Measurements from ENCODE around the gene SP140.
"Not testable (repeated sequence)": the region's sequence is repeated elsewhere in the genome, so short reads cannot be mapped to it uniquely, and the experiment has no call there.

SP140 gene

DNA sequence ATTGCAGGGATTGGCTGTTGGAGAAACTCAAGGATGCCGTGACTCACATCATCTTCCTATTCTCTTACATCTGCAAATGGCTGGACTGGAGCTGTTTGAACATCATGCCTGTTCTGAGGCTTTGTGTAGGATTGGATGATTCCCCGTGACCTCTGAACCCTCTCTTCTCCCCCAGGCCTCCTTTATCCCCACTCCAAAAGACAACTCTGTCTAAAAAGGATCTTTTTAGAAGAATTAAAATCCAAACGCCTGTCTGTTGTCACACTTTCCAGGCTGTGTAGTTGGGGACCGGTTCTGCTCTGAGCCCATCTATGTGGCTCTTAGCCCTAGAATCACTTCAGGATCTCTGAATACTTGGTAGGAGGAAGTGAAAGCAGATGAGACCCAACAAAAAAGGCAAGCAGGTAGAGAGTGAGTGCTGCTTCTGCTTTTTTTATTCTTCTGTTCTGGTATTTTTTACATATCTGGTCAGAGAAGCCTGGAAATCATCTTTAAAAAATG, 565 bp downstream of the SP140 start:
- DNase-seq (ENCODE audit: low read depth in 2 of 2) = no peak

DNA sequence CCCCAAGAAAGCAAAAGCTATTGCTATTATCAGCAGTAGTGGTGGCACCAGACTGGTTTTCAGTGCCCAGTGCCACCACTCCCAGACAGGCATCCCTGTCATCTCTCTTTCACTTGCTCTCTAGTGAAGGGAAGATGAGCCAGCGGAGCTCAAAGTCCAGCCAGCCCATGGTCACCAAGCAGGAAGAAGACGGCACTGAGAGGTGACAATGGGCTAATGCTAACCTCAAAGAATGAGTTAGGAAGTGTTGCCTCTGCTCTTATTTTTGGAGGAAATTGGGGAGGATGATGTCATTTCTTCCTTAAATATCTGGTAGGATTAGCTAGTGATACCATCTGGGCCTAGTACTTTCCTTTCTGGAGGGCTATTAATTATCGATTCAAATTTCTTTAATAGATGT, 1.7 kb downstream of the SP140 start:
- DNase-seq (ENCODE audit: low read depth in 2 of 2) = no peak

DNA sequence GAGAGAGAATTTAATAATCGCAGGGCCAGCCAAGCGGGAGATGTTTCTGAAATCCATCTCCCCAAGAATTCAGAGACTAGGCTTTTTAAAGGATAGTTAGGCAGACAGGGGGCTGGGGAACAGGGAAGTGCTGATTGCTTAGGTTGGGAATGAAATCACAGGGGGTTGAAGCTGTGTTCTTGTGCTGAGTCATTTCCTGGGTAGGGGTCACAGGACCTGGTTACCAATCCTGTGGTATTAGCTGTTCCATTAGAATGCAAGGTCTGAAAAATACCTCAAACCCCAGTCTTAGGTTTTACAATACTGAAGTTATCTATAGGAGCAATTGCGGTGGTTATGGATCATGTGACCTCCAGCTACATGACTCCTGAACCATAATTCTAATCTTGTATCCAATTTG, 4.6 kb downstream of the SP140 start:
- DNase-seq (ENCODE audit: low read depth in 2 of 2) = no peak

DNA sequence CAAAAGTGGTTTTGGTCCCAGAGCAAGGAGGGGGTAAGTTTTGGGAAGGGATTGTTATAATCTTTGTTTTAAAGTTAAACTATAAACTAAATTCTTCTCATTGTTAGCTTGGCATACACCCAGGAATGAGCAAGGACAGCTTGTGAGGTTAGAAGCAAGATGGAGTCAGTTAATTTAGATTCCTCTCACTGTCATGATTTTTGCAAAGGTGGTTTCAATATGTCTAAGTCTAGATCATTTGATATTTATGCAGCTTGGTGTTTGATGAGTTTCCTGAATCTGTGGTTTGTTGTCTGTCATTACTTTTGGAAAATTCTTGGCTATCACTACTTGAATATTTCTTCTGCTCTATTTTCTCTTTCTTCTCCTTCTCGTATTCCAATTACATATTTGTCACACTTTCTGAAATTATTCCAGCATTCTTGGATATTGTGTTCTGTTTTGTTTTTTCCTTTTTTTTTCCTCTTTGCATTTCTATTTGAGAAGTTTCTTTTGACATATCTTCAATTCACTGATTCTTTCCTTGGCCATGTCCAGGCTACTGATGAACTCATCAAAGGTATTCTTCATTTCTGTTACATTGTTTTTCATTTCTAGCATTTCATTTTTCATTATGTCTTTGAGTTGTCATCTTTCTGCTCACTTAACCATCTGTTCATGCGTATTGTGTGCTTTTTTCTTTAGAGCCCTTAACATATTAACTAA, 5.1 kb downstream of the SP140 start:
- no peak for DNase-seq (ENCODE audit: low read depth in 2 of 2)

DNA sequence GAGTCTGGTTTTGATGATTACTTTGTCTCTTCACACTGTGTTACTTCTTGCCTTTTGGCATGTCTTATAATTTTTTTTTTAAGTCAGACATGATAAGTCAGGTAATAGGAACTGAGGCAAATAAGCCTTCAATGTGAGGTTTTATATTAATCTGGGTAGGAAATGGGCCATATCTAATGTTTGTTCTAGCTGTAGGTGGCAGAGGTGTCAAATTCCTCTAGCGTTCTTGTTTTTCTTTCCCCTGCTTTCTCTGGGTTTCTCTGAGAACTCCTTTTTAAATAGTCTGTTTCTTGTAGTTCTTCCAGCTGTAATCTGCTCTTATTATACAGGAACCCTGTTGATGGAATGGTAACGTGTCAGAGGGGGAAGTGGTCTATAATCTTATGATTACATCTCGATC, 5.7 kb downstream of the SP140 start:
- DNase-seq (ENCODE audit: low read depth in 2 of 2) = no peak

DNA sequence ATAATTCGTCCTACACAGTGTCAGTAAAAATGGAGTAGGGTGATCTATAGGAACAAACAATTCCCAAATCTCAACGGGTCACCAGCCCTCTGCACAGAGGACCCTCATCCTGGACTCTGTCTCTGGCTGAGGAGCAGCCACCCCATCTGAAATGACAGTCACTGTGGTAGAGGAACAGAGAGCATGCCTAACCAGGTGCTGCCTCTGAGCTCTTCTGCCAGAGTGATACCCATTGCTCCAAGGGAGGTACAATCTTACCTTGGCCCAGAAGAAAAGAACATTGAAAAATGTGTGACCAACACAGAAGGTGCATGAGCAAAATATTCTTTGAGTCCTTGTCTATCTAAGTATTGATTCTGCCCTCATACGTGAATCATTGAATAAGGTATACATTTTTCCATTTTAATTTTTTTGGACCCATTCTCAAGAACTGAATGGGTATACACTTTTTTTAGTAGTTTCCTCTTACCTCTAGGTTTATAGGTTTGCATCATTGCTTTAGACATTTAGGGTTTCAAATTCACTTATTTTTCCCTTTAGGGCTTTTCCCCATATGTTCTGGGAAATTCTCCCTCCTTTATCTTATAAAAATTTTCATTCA, 8.7 kb downstream of the SP140 start:
- DNase-seq (ENCODE audit: low read depth in 2 of 2) = no peak

DNA sequence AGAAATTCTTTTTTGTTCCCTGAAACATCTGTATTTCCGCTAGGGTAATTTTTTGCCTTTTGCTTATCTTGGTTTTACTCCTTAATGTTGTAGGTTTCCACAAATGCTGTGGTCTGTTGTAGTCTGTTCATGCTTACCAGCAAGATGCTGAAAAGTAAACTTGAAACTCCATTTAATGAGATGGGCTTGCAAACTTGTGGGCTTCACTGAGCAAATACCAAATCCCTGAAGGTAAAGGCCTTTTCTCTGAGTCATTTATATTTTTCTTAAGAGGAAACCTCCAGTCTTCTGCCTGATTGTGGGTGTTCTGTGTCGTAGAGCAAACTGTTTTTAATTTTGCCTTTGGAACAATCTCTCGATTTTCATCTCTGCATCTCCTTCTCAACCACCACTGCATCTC, 9.3 kb downstream of the SP140 start:
- no peak for DNase-seq (ENCODE audit: low read depth in 2 of 2)

DNA sequence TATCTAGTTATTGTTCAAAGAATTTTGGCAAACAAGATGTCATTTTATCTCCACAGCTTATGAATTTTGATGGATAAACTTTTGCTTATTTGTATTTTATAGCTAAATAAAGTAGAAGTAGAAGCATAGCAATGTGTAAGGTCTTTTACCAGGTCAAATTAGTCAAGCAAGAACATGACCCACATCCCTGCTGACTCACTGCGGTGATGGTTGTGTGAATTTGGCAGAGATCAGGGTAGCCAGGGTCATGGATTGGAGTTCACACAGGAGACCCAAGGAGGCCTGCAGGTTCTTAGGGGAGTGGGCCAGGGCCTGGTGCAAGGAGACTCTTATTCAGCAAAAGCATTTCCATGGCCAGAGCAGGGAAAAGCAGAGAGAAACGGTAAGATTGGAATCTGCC, 18.7 kb downstream of the SP140 start:
- DNase-seq (ENCODE audit: low read depth in 2 of 2) = no peak

DNA sequence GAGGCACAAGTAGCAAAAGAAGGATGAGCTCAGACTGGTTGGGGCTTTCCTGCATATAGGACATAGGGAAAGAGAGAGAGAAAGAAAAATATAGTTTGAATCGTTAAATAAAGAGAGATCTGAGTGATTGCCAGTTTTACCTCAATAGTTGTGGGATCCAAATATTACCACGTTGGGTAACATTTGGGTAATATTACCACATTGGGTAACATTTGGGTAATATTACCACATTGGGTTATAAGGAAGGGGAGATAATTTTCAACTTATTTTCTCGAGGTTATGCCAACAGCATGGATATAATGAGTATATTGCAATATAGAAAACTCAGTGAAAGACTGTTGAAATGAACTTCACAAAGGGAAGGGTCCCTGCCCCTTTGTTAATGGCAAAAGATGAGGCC, 20.7 kb downstream of the SP140 start:
- no peak for DNase-seq (ENCODE audit: low read depth in 2 of 2)

DNA sequence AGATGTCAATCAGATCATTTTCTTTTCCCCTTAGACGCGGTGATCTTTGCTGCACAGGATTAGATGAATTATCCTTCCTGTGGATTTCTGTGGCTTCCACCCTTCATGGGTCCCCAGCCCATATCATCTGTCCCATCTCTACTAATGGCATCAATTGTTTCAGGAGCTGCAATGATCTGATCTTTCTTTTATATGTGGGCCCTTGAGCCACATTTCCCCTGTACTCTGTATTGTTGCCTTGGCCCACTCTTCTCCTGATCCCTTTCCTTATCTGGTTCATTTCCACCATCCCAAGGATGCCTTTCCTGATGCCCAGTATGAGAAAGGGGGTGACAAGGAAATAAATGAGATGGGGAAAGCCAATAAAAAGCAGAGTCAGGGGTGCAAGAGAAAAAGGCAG, 24.7 kb downstream of the SP140 start:
- DNase-seq (ENCODE audit: low read depth in 2 of 2) = no peak

DNA sequence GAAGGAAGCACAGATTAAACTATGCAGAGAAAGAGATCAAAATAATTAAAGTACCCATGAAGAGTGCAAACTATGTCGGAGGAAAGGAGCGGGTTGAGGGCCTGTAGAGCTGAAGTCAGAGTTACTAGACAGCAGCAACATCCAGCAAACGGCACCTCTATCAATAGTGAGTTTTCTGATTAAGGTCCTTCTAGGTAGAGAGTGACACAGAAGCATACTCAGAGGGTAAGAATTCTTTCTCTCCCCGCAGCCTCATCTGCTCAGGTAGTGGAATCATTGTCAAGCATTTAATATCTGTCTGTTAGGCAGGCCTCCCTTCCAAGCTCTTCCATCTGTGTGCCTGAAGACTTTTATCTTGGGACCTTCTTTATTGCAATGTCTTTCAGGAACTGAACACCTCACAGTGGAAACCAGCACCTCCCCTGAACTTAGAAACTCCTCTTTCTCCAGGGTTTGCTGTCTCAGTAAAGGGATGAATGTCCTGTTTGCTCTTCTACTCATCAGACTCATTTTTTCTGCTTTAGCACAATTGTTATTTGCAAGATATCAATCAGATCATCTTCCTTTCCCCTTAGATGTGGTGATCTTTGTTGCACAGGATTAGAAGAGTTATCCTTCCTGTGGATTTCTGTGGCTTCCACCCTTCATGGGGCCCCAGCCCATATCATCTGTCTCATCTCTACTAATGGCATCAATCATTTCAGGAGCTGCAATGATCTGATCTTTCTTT, 28.8 kb downstream of the SP140 start:
- no peak for DNase-seq (ENCODE audit: low read depth in 2 of 2)

DNA sequence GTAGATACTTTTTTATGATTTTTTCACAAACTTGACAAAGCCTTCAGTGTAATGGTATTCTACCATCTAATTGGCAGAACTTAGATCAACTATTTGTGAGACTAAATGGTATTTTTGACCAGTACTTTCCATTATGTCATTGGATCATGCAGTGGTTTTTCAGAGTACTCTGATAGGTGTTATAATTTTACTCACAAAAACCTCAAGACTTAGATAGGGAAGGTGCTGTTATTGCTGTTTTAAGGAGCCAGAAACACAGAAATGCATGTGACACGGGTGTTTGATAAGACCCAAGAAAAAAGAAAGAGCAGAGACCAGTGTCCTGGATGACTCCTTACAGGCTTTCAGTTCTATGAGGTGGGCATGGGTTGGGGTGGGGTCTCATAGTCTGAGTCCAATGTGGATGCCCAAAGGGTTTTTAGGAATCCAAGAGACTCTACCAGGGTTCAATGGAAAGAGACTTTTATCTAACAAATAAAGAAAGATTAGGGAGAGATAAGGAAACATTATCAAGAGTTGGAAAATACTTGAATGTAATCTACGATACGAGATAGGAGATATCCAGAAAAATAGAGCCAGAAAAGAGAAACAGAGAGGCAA, 31.3 kb downstream of the SP140 start:
- no peak for DNase-seq (ENCODE audit: low read depth in 2 of 2)

DNA sequence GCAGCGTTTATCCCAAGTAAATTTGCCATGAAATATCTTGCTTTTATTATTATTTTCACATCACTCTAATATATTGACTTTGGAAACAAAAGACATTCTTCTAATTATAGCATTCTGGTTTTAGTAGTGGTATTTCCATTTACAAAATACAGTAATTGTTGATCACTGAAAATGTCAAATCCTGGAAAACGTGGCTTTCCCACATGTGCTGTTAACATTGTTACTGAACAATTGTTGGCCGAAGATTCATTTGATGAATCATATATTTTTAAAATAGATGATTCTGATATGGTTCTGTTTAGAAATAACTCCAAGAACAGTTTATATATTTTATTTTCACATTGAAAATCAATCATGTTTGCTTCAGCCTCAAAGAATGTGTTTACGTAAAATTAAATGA, 32.9 kb downstream of the SP140 start:
- no peak for DNase-seq (ENCODE audit: low read depth in 2 of 2)

DNA sequence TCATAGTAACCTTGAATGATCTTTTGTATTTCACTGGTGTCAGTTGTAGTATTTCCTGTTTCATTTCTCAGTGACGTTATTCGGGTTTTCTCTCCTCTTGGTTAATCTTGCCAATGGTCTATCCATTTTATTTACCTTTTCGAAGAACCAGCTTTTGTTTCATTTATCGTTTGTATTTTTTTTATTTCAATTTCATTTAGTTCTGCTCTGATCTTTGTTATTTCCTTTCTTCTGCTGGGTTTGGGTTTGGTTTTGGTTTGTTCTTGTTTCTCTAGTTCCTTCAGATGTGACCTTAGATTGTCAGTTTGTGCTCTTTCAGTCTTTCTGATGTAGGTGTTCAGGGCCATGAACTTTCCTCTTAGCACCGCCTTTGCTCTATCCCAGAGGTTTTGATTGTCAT, 36.7 kb downstream of the SP140 start:
- no peak for DNase-seq (ENCODE audit: low read depth in 2 of 2)

DNA sequence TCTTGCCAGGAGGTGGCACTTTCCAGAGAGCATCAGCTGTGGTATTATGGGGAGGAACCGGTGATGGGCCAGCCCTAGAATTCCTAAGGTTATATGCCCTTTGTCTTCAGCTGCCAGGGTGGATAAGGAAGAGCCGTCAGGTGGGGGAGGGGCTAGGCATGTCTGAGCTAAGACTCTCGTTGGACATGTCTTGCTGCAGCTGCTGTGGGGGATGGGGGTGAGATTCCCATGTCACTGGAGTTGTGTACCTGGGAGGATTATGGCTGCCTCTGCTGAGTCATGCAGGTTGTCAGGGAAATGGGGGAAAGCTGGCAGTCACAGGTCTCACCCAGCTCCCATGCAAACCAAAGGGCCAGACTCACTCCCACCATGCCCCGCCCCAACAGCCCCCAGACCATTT, 39.4 kb downstream of the SP140 start:
- not testable (repeated sequence) for DNase-seq (ENCODE audit: low read depth in 2 of 2)

DNA sequence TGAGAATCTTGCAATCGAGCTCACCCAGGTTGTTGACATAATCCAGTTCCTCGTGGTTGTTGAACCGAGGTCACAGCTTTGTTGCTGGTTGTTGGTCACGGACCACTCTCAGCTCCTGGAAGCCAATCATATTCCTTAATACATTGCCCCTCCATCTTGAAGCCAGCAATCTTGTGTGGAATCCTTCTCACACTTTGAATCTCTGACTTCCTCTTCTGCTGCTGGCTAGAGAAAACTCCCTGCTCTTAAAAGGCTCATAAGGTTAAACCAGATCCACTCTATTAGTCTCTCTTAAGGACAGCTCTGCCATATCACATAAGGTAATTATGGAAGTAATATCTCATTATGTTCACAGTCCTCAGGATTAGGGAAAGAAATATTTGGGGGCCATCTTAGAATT, 41.1 kb downstream of the SP140 start:
- no peak for DNase-seq (ENCODE audit: low read depth in 2 of 2)

DNA sequence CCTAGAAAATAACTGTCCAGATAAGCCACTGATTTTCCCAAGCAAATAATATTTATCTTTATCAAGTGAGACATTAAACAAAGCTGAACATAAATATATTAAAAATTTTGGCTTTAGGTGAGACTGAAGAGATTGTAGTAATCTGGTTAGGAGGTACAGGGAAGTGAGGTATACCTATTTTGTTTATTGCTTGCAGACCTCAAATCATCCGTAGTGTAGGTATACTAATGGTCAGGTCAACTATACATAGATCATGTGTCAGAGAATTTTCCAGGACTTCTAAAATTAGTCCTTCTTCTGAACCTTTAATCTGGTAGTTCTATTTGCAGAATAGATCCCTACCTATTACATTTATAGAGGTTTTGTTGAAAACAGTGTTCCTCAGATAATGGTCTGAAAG, 41.5 kb downstream of the SP140 start:
- no peak for DNase-seq (ENCODE audit: low read depth in 2 of 2)

DNA sequence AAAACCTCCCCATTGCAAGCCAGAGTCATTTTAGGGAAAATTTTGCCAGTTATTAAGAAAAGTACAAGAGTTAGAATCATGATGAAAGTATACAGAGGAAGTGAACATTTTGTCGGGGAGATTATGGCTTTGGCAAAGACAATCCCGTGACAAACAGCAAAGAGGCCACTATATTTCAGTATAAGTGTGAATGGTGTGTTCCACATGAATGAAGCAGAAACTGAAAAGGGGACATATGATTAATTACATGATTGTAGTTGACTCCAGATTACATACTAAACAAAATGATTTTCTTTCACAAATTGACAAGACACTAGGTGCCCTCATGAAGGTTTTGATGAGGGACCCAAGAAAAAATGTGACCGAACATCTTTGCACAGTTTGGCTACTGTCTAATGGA, 42.0 kb downstream of the SP140 start:
- DNase-seq (ENCODE audit: low read depth in 2 of 2) = no peak

DNA sequence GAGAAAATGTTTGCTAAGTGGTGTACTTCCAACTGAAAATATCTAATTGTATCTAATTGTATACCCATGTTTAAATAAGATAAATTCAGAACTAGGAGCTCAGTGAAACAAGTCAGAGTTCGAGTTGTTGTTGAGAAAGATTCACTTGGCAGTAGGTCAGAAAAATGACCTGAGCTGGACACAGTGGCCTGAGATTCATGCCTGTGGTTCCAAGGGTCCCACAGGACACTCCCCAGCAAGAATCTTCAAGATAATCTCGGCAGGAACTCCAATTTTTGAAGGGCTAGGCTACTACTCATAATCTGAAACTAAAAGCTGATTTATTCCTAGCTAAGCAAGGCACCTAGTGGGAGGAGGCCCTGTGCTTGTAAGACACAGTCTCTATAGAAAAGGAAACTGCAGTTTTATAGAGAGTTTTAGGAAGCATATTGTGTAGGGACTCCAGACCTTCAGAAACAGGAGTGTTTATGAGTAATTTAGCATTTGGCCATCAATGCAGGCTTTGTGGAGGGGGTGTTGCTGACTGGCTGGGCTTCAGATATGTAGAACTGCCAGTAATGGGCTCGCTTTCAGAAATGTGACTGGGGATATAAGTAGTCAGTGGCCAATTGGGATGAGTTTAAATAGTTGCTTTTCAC, 43.2 kb downstream of the SP140 start:
- no peak for DNase-seq (ENCODE audit: low read depth in 2 of 2)

DNA sequence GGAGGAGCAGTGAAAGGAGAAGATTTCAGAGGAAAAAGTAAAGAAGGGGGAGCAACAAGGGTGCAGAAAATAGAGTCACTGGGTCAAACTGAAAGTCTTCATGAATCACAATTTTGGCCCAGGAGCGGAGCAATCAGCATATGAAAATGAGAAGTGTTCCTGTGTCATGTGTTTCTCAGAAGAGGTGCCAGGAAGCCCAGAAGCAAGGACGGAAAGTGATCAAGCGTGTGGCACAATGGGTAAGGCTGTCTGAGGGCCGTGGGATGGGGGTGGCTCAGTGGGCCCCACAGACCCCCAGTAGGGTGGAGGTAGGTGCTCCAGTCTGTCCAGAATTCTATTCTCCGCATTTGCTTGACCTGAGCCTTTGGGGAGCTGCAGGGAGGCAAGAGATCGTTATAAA, 44.2 kb downstream of the SP140 start:
- DNase-seq (ENCODE audit: low read depth in 2 of 2) = no peak

DNA sequence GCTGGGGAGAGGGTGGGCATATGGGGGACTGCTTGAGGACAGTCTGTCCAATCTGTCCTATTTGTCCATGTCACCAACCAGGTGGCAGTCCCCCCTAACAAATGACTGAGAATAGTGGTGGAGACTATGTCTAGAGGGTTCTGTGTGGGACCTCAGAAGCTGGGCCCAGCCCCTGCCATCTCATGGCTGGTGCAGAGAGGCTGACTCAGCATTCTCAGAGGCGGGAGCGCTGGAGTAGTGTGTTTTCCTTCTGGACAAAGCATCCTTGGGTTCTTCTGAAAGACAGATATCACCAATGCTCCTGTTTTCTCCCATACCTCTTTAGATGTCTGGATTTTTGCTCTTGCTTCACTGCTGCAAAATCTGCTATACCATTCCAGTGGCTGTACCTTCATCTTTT, 57.4 kb downstream of the SP140 start:
- no peak for DNase-seq (ENCODE audit: low read depth in 2 of 2)

DNA sequence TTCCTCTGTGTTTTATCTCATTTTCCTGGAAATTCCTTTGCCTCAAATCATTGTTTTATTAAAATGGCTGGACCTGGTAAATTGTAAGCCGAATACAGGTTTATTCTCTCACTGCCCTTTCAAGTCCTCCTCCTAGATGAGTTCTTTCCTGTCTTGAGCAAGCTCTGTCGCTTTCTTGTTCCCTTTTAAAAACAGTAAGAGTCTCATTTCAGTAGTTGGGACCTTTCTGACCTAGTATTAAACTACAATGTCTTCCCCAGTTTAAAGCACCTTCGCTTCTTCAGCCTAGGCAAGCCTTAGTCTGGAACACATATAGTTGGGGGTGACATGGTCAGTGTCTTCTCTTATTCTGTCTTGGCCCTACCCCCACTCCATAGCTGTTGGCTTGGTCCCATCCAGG, 60.5 kb downstream of the SP140 start:
- no peak for DNase-seq (ENCODE audit: low read depth in 2 of 2)

Measured in fibroblast of skin of left biceps (primary cell).